ENCODE results near the gene ZBTB12. TPM values are rescaled to one million over a fixed set of nuclear protein-coding genes. Genes with fewer than 3 reads are reported as not detected.

Gene ZBTB12
- total RNA-seq, 2 donors from 2014 or later = 25.4 to 29.9 TPM

DNA sequence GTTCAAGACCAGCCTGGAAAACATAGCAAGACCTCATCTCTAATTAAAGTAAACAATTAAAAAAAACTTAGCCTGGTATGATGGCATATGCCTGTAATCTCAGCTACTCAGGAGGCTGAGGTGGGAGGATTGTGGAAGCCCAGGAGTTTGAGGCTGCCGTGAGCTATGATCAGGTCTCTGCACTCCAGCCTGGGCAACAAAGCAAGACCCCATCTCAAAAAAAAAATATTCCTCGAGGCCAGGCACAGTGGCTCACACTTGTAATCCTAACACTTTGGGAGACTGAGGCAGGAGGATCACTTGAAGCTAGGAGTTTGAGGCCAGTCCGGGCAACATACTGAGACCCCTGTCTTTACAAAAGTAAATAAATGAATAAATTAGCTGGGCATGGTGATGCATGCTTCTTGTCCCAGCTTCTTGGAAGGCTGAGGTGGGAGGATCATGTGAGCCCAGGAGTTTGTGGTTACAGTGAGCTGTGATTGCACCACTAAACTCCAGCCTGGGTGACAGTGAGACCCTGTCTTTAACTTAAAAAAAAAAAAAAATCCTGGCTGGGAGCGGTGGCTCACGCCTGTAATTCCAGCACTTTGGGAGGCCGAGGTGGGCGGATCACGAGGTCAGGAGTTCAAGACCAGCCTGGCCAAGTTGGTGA is 16.3 kb upstream of the ZBTB12 start:
- Mint-ChIP-seq H3K27me3 (ENCODE audit: insufficient read depth) (peaks cover 7% of the 10 kb centered on the region), H3K4me1 (no peaks in the 10 kb centered on the region), H3K36me3 (ENCODE audit: low read depth) (no peaks in the 10 kb centered on the region), H3K9me3 (no peaks in the 10 kb centered on the region), H3K27ac (no peak overlapping the region), H3K4me3 (no peak overlapping the region)
- Histone ChIP-seq H3K36me3 (ENCODE audit: control insufficient read depth, insufficient read depth, low read length) (no peaks in the 10 kb centered on the region), H3K9me3 (ENCODE audit: control insufficient read depth, low read length) (no peaks in the 10 kb centered on the region), H3K4me1 (ENCODE audit: control insufficient read depth, insufficient read depth, low read length) (no peaks in the 10 kb centered on the region), H3K27me3 (ENCODE audit: control insufficient read depth, insufficient read depth, low read length, poor library complexity, severe bottlenecking) (no peaks in the 10 kb centered on the region), H3K27ac (ENCODE audit: low read depth, low read length) (no peak overlapping the region), H3K4me3 (ENCODE audit: low read length) (no peak overlapping the region), H3K9ac (ENCODE audit: extremely low read depth, low read length, poor library complexity, severe bottlenecking) (no peak overlapping the region)
- 94 to 95% methylated on average over 7 to 8 of the region's 8 CpGs for WGBS, 2 experiments (ENCODE audit: insufficient coverage in 1 of 2, insufficient read length in 1 of 2)
- DNase-seq = no peak
- TF ChIP-seq CTCF (conservative IDR thresholded peaks at IDR 0.05) = no peak

- Histone ChIP-seq H3K27me3 (ENCODE audit: control insufficient read depth, insufficient read depth, low read length, poor library complexity, severe bottlenecking) (no peaks in the 10 kb centered on the region), H3K9ac (ENCODE audit: extremely low read depth, low read length, poor library complexity, severe bottlenecking) (no peak overlapping the region), H3K36me3 (ENCODE audit: control insufficient read depth, insufficient read depth, low read length) (no peaks in the 10 kb centered on the region), H3K9me3 (ENCODE audit: control insufficient read depth, low read length) (no peaks in the 10 kb centered on the region), H3K27ac (ENCODE audit: low read depth, low read length) (no peak overlapping the region), H3K4me3 (ENCODE audit: low read length) (no peak overlapping the region), H3K4me1 (ENCODE audit: control insufficient read depth, insufficient read depth, low read length) (no peaks in the 10 kb centered on the region)
- peaks cover 7% of the 10 kb centered on the region for H3K27me3 Mint-ChIP-seq (ENCODE audit: insufficient read depth)
- no peaks in the 10 kb centered on the region for H3K4me1 Mint-ChIP-seq
- DNase-seq = no peak
- H3K4me3 Mint-ChIP-seq = no peak overlapping the region
- H3K27ac Mint-ChIP-seq = no peak overlapping the region
- TF ChIP-seq CTCF (conservative IDR thresholded peaks at IDR 0.05) = no peak
- H3K9me3 Mint-ChIP-seq = no peaks in the 10 kb centered on the region
- H3K36me3 Mint-ChIP-seq (ENCODE audit: low read depth) = no peaks in the 10 kb centered on the region
- WGBS, 2 experiments (ENCODE audit: insufficient coverage in 1 of 2, insufficient read length in 1 of 2) = 90% methylated on average over 6 of the region's 6 CpGs
These were observed 13.9 kb upstream of the ZBTB12 start for GRCh38 chr6:31915756-31916155.

- Mint-ChIP-seq H3K9me3 (no peaks in the 10 kb centered on the region), H3K36me3 (ENCODE audit: low read depth) (no peaks in the 10 kb centered on the region), H3K4me3 (no peak overlapping the region), H3K27me3 (ENCODE audit: insufficient read depth) (peaks cover 7% of the 10 kb centered on the region), H3K4me1 (no peaks in the 10 kb centered on the region), H3K27ac (no peak overlapping the region)
- H3K4me1 ChIP-seq (ENCODE audit: control insufficient read depth, insufficient read depth, low read length) = no peaks in the 10 kb centered on the region
- DNase-seq = no peak
- no peak overlapping the region for H3K4me3 ChIP-seq (ENCODE audit: low read length)
- no peaks in the 10 kb centered on the region for H3K9me3 ChIP-seq (ENCODE audit: control insufficient read depth, low read length)
- no peak overlapping the region for H3K9ac ChIP-seq (ENCODE audit: extremely low read depth, low read length, poor library complexity, severe bottlenecking)
- no peaks in the 10 kb centered on the region for H3K27me3 ChIP-seq (ENCODE audit: control insufficient read depth, insufficient read depth, low read length, poor library complexity, severe bottlenecking)
- TF ChIP-seq CTCF (conservative IDR thresholded peaks at IDR 0.05) = peak; percentile 19
- no peaks in the 10 kb centered on the region for H3K36me3 ChIP-seq (ENCODE audit: control insufficient read depth, insufficient read depth, low read length)
- no peak overlapping the region for H3K27ac ChIP-seq (ENCODE audit: low read depth, low read length)
These were observed 13.5 kb upstream of the ZBTB12 start for GRCh38 chr6:31915351-31915750.
